Measurements from ENCODE around the gene SRSF12.
A peak's percentile ranks its signal among the peaks of the same experiment; 100 is the strongest.

The SRSF12 gene

GRCh38 chr6:89117211-89118108 is at the start of gene SRSF12:
Gene SRSF12 (minus strand): TSS chr6:89118071. CDS start chr6:89117887, 184 bp downstream.
- no peak for DNase-seq (ENCODE audit: low read depth in 2 of 2)

GRCh38 chr6:89162047-89162371 is 44.1 kb upstream of the SRSF12 start:
- DNase-seq (ENCODE audit: low read depth in 2 of 2): no peak

GRCh38 chr6:89161326-89162046 is 43.6 kb upstream of the SRSF12 start:
- DNase-seq (ENCODE audit: low read depth in 2 of 2): no peak

GRCh38 chr6:89160331-89161092 is 42.6 kb upstream of the SRSF12 start:
- no peak for DNase-seq (ENCODE audit: low read depth in 2 of 2)

- DNase-seq (ENCODE audit: low read depth in 2 of 2): no peak
These were observed 36.3 kb upstream of the SRSF12 start for GRCh38 chr6:89154131-89154530.

DNA sequence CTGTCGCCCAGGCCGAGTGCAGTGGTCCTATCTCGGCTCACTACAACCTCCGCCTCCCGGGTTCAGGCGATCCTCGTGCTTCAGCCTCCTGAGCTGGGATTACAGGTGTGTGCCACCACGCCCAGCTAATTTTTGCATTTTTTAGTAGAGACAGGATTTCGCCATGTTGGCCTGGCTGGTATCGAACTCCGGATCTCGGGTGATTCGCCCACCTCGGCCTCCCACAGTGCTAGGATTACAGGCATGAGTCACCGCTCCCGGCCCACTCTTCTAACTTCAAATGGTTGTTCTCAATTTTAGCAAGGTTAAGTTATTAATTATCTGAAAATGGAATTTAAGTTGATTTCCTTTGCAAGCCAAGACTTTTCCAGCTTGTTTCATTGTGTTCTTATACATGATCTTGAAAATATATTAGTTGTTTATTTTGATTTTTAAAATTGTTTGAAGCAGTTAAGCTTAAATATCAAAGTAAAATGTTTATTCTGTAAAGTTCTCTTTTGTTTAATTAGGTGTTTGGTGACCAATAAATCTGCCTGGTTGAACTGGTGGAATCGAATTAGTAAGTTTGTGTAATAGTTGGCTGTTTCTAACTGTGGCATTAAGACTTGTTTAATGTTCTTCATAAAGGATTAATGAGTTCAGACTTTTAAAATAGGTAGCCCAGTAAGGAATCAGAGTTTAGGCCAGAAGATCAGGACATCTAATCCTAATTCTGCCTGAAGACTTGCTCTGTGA is 30.3 kb upstream of the SRSF12 start:
- DNase-seq (ENCODE audit: low read depth in 2 of 2): no peak

GRCh38 chr6:89146718-89147700 is 29.1 kb upstream of the SRSF12 start:
- DNase-seq (ENCODE audit: low read depth in 2 of 2): peak in 1 of 2 experiments; percentile 33

GRCh38 chr6:89145956-89146717 is 28.3 kb upstream of the SRSF12 start, which contains the start of gene PM20D2:
Gene PM20D2 (plus strand): TSS chr6:89146055. CDS start chr6:89146145, 90 bp downstream.
- no peak for DNase-seq (ENCODE audit: low read depth in 2 of 2)

GRCh38 chr6:89145091-89145955 is 27.5 kb upstream of the SRSF12 start:
- DNase-seq (ENCODE audit: low read depth in 2 of 2): no peak

- DNase-seq (ENCODE audit: low read depth in 2 of 2): no peak
These were observed 26.6 kb upstream of the SRSF12 start for GRCh38 chr6:89144354-89144906.

- DNase-seq (ENCODE audit: low read depth in 2 of 2): no peak
These were observed 22.7 kb upstream of the SRSF12 start for GRCh38 chr6:89140347-89141156.

- no peak for DNase-seq (ENCODE audit: low read depth in 2 of 2)
These were observed 21.9 kb upstream of the SRSF12 start for GRCh38 chr6:89139509-89140346.

DNA sequence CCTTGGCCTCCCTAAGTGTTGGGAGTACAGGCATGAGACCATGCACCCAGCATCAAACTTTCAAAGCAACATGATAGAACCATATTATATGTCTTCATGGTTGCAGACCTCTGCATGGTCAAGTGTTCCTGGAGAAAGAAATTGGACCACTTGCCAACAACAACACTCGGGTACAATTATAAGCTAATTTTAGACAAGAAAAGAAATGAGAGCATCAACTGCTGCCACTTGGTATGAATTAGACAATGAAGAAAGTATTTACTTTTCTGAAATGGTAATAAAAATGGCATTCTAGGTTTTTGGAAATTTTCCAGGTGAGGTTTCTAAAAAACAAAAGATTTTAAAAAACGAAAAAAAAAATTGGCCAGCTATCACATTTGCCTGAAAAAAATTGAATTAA is 20.3 kb upstream of the SRSF12 start:
- DNase-seq (ENCODE audit: low read depth in 2 of 2): no peak

- DNase-seq (ENCODE audit: low read depth in 2 of 2): no peak
These were observed 16.9 kb upstream of the SRSF12 start for GRCh38 chr6:89134723-89135122.

GRCh38 chr6:89133981-89134380 is 16.1 kb upstream of the SRSF12 start:
- no peak for DNase-seq (ENCODE audit: low read depth in 2 of 2)

DNA sequence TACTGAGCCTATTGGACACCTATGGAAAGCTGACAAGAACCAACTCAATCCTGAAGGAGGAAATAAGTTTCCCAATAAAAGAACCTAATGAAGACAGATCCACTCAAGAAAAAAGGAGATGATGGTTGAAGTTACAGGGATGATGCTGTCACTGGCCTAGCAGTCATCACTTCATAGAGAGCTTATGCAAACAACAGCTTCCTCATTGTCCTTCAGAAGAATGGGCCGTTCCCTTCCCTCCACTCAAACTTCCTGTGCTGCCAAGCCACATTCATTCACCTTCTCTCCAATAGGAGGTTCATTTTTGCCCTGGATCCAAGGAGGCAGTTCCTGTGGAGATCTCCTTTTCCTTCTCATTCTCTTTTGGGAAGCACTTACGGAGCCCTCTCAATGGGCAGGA is 14.2 kb upstream of the SRSF12 start:
- DNase-seq (ENCODE audit: low read depth in 2 of 2): no peak

Measured in fibroblast of skin of left quadriceps (primary cell).